ENCODE data around the gene HBP1.
"Not testable (repeated sequence)": the region's sequence is repeated elsewhere in the genome, so short reads cannot be mapped to it uniquely, and the experiment has no call there.

HBP1 gene

GRCh38 chr7:107219563-107220244, 50.9 kb downstream of the HBP1 start:
- TF ChIP-seq CSRNP3 (CRISPR knock-in tag; IDR thresholded peaks at IDR 0.05) = no peak
- TF ChIP-seq POU6F1 (CRISPR knock-in tag; IDR thresholded peaks at IDR 0.05; ENCODE audit: borderline replicate concordance, low read depth) = no peak
- no peak for ATAC-seq

GRCh38 chr7:107220356-107220755, 51.6 kb downstream of the HBP1 start:
- no peak for TF ChIP-seq RARB (CRISPR knock-in tag; IDR thresholded peaks at IDR 0.05)
- no peak for TF ChIP-seq TOX (CRISPR knock-in tag; IDR thresholded peaks at IDR 0.05; ENCODE audit: borderline replicate concordance)
- TF ChIP-seq SNAI2 (CRISPR knock-in tag; IDR thresholded peaks at IDR 0.05) = no peak
- TF ChIP-seq GLIS3 (CRISPR knock-in tag; IDR thresholded peaks at IDR 0.05) = no peak
- no peak for TF ChIP-seq CREB5 (CRISPR knock-in tag; IDR thresholded peaks at IDR 0.05; ENCODE audit: low read depth)
- TF ChIP-seq ZNF565 (CRISPR knock-in tag; conservative IDR thresholded peaks at IDR 0.05; ENCODE audit: low read depth) = no peak
- TF ChIP-seq ARNTL (CRISPR knock-in tag; IDR thresholded peaks at IDR 0.05; ENCODE audit: borderline replicate concordance, low read depth) = no peak
- no peak for TF ChIP-seq ZFP3 (CRISPR knock-in tag; IDR thresholded peaks at IDR 0.05)
- TF ChIP-seq ZFP30 (CRISPR knock-in tag; IDR thresholded peaks at IDR 0.05) = no peak
- TF ChIP-seq PPARA (CRISPR knock-in tag; IDR thresholded peaks at IDR 0.05; ENCODE audit: borderline replicate concordance) = no peak
- TF ChIP-seq PATZ1 (CRISPR knock-in tag; IDR thresholded peaks at IDR 0.05; ENCODE audit: borderline replicate concordance) = no peak
- no peak for TF ChIP-seq TCF4 (CRISPR knock-in tag; IDR thresholded peaks at IDR 0.05; ENCODE audit: borderline replicate concordance)
- TF ChIP-seq ESRRG (CRISPR knock-in tag; IDR thresholded peaks at IDR 0.05) = no peak
- no peak for TF ChIP-seq CSDC2 (CRISPR knock-in tag; IDR thresholded peaks at IDR 0.05)
- no peak for TF ChIP-seq BACH2 (CRISPR knock-in tag; IDR thresholded peaks at IDR 0.05; ENCODE audit: borderline replicate concordance)
- no peak for TF ChIP-seq ZNF70 (CRISPR knock-in tag; IDR thresholded peaks at IDR 0.05)
- no peak for TF ChIP-seq ISL1 (CRISPR knock-in tag; IDR thresholded peaks at IDR 0.05)
- ATAC-seq = no peak

GRCh38 chr7:107220806-107221205, 52.0 kb downstream of the HBP1 start:
- not testable (repeated sequence) for ATAC-seq

GRCh38 chr7:107224374-107225223, 55.8 kb downstream of the HBP1 start:
- TF ChIP-seq ZNF8 (CRISPR knock-in tag; IDR thresholded peaks at IDR 0.05) = no peak
- no peak for ATAC-seq

- ATAC-seq = no peak
- TF ChIP-seq SNAI2 (CRISPR knock-in tag; IDR thresholded peaks at IDR 0.05) (no peak), ESRRG (CRISPR knock-in tag; IDR thresholded peaks at IDR 0.05) (no peak), ZNF70 (CRISPR knock-in tag; IDR thresholded peaks at IDR 0.05) (no peak), ZC3H10 (CRISPR knock-in tag; IDR thresholded peaks at IDR 0.05) (no peak), TSHZ2 (CRISPR knock-in tag; IDR thresholded peaks at IDR 0.05) (no peak), PPARA (CRISPR knock-in tag; IDR thresholded peaks at IDR 0.05; ENCODE audit: borderline replicate concordance) (no peak), ZNF565 (CRISPR knock-in tag; conservative IDR thresholded peaks at IDR 0.05; ENCODE audit: low read depth) (no peak), TCF4 (CRISPR knock-in tag; IDR thresholded peaks at IDR 0.05; ENCODE audit: borderline replicate concordance) (no peak), ZFP3 (CRISPR knock-in tag; IDR thresholded peaks at IDR 0.05) (no peak), BACH2 (CRISPR knock-in tag; IDR thresholded peaks at IDR 0.05; ENCODE audit: borderline replicate concordance) (no peak), ISL1 (CRISPR knock-in tag; IDR thresholded peaks at IDR 0.05) (no peak)
Observed at GRCh38 chr7:107228291-107228690, 59.5 kb downstream of the HBP1 start.
